GM18520 (cell line): ENCODE measurements around the gene TUT1.
"Not testable (repeated sequence)": the region's sequence is repeated elsewhere in the genome, so short reads cannot be mapped to it uniquely, and the experiment has no call there.

ENCODE experiments used
- ATAC-seq: cut with Tn5 transposase; IDR thresholded peaks from one replicate; pipeline ENCODE4 v1.9.1; 2021; ENCODE audit not compliant: unreplicated experiment

TUT1 gene

GRCh38 chr11:62591448-62592145, at the start of gene TUT1:
Gene TUT1 (minus strand): TSS chr11:62591523. CDS start chr11:62591485, 38 bp downstream.
- peak; percentile 80 for ATAC-seq

GRCh38 chr11:62632492-62632891, 41.2 kb upstream of the TUT1 start:
- ATAC-seq = no peak

- ATAC-seq = no peak
These were observed 36.4 kb upstream of the TUT1 start for GRCh38 chr11:62627713-62628112.

GRCh38 chr11:62622476-62623089, 31.3 kb upstream of the TUT1 start:
- no peak for ATAC-seq

GRCh38 chr11:62621567-62622470, 30.5 kb upstream of the TUT1 start, which contains the start of gene B3GAT3:
Gene B3GAT3 (minus strand): TSS chr11:62621986. CDS start chr11:62621947, 39 bp downstream.
- peak; percentile 96 for ATAC-seq

- ATAC-seq = no peak
These were observed 29.8 kb upstream of the TUT1 start for GRCh38 chr11:62621027-62621566.

- ATAC-seq = not testable (repeated sequence)
These were observed 25.6 kb upstream of the TUT1 start for GRCh38 chr11:62616957-62617356.

- no peak for ATAC-seq
These were observed 24.2 kb upstream of the TUT1 start for GRCh38 chr11:62615521-62615920.

- ATAC-seq = no peak
These were observed 23.0 kb upstream of the TUT1 start for GRCh38 chr11:62614275-62614674.

GRCh38 chr11:62613291-62613778, 22.0 kb upstream of the TUT1 start:
- ATAC-seq = no peak

- ATAC-seq = peak; percentile 52
These were observed 21.3 kb upstream of the TUT1 start, which contains the start of the genes EML3 and ROM1 for GRCh38 chr11:62612366-62613290. Gene EML3 (minus strand): TSS chr11:62612775. CDS start chr11:62612457, 318 bp downstream. Gene ROM1 (plus strand): TSS chr11:62613257. CDS start chr11:62613282, 25 bp downstream.

GRCh38 chr11:62611705-62612365, 20.5 kb upstream of the TUT1 start:
- ATAC-seq = no peak

GRCh38 chr11:62610814-62611704, 19.7 kb upstream of the TUT1 start:
- no peak for ATAC-seq

- ATAC-seq = no peak
These were observed 19.1 kb upstream of the TUT1 start for GRCh38 chr11:62610403-62610802.

- no peak for ATAC-seq
These were observed 17.5 kb upstream of the TUT1 start for GRCh38 chr11:62608776-62609175.

- ATAC-seq = no peak
These were observed 16.4 kb upstream of the TUT1 start for GRCh38 chr11:62607714-62608113.

GRCh38 chr11:62605902-62606301, 14.6 kb upstream of the TUT1 start:
- no peak for ATAC-seq

GRCh38 chr11:62605467-62605866, 14.1 kb upstream of the TUT1 start:
- no peak for ATAC-seq
